GM13976 (cell line): Measurements from ENCODE around the gene UBE3B.
"Not testable (repeated sequence)": the region's sequence is repeated elsewhere in the genome, so short reads cannot be mapped to it uniquely, and the experiment has no call there.

Experiments used
- DNase-seq: peaks from one replicate; pipeline ENCODE4 v3.0.0; 2012; ENCODE audit warnings: low spot score
- CTCF ChIP-seq: IDR thresholded peaks from 2 replicates; pipeline ENCODE4 v1.5.1; 2012; ENCODE audit warnings: borderline replicate concordance, mild to moderate bottlenecking; ENCODE audit not compliant: insufficient read depth; ENCODE audit errors: extremely low read depth, missing control alignments, control extremely low read depth
- in situ Hi-C: fragments of 300-500 bp; cut with MboI; formaldehyde crosslinking; loops from one replicate; pipeline ENCODE4 v1.12.0; 2022; ENCODE audit warnings: low sequenced_read_pairs, mixed read lengths, inconsistent platforms; ENCODE audit not compliant: unreplicated experiment

The UBE3B gene

GRCh38 chr12:109433618-109434017 lies 43.8 kb upstream of the UBE3B start:
- no peak for TF ChIP-seq CTCF
- no peak for DNase-seq
- in situ Hi-C loops = no loop called here

GRCh38 chr12:109434582-109434981 lies 42.9 kb upstream of the UBE3B start:
- no peak for TF ChIP-seq CTCF
- DNase-seq = no peak
- in situ Hi-C loops = no loop called here

- no peak for DNase-seq
- in situ Hi-C loops = no loop called here
- TF ChIP-seq CTCF = no peak
Measured at GRCh38 chr12:109435428-109436187, 41.8 kb upstream of the UBE3B start.

- DNase-seq = no peak
- in situ Hi-C loops = no loop called here
Measured at GRCh38 chr12:109436188-109436560, 41.3 kb upstream of the UBE3B start.

GRCh38 chr12:109439181-109439580 lies 38.3 kb upstream of the UBE3B start:
- no peak for TF ChIP-seq CTCF
- in situ Hi-C loops = no loop called here
- no peak for DNase-seq

More at GRCh38 chr12:109436188-109436560, 41.3 kb upstream of the UBE3B start:
- TF ChIP-seq CTCF = no peak

- DNase-seq, in situ Hi-C loops: not testable (repeated sequence)
Measured at GRCh38 chr12:109439951-109440350, 37.5 kb upstream of the UBE3B start.

- DNase-seq = no peak
- in situ Hi-C loops = no loop called here
Measured at GRCh38 chr12:109440851-109441490, 36.5 kb upstream of the UBE3B start.

More at GRCh38 chr12:109440851-109441490, 36.5 kb upstream of the UBE3B start:
- no peak for TF ChIP-seq CTCF
